ENCODE data around the gene NDP.
"Not testable (repeated sequence)": the region's sequence is repeated elsewhere in the genome, so short reads cannot be mapped to it uniquely, and the experiment has no call there.

NDP gene

DNA sequence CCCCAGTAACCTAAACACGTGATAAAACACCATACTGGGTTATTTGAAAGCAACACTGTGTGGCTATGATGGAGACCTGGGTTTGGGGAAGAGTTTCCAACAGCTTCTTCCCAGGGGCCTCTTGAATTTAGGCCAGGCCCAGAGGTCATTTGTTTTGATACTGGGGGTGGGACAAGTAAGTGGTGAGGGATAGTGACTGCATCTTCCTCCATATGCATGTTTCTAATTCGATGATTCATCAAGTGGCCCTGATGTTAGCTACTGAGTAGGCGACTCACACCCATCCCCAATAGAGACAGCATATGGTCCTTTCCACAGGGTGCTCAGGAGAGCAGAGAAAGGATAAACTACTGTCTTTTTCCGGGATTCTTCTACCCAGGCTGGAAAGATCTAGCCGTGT is 2.7 kb downstream of the NDP start:
- no peak for DNase-seq (ENCODE audit: low read depth)

DNA sequence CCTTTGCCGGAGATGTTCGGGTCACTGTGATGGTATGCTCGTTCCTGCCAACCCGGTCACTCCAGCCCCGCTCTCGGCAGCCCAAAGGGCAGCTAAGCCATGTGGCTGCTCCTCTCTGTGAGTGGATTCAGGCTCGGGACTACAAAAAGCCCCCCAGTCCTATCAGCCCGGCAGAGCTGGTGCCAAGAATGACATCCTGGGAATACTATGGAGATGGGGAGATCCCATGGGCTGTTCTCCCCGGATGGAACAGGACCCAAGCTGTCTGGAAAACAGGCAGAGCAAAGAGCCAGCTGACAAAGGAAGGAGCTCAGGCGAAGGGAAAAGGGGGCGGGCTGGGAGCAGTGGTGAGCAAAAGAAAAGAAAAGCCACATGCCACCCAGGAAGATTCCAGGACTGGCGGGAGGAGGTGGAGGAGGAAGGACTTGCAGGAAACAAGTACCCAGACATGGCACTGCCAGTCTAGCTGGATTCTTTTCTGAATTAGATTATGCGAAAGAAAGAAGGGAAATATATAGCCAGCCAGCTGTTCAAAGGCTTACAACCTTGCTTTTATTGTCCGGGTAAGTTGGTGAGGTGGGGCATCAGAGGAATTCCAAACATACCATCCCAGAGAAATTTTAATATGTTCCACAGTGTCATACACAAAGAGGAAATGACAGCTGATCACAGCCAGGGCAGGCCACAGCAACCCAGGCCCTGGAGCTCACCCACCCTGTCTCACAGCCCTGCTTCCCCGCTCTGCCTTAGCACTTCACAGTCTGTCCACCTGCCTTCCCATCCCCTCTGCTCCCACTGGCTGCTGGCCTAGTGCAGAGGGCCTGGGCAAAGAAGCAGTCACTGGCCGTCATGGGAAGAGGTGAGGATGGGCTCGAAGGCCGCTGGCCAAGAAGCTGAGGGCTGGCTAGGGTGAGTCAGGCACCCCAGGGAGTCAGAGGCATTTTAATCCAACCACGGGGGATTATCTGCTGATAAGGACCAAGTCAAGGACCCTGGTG is 3.4 kb downstream of the NDP start:
- DNase-seq (ENCODE audit: low read depth) = peak; percentile 70

DNA sequence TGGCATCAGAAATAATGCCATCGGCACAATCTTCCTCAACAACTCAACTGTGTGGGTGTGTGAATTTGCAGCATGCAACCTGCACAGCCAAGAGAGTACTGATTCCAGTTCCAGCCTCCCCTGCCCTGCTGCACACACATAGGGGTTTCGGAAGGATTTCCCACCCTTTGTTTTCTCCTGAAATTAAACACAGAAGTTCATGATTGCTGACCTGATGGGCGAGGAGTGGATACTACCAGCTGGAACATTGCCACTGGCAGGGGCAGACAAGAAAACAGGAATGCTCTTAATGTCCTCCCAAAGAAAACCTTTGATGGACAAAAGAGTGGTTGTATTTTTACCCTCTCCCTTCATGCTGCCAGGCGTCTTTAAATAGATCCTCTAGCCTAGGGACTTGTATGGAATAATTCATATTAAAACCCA is 4.8 kb downstream of the NDP start:
- no peak for DNase-seq (ENCODE audit: low read depth)

DNA sequence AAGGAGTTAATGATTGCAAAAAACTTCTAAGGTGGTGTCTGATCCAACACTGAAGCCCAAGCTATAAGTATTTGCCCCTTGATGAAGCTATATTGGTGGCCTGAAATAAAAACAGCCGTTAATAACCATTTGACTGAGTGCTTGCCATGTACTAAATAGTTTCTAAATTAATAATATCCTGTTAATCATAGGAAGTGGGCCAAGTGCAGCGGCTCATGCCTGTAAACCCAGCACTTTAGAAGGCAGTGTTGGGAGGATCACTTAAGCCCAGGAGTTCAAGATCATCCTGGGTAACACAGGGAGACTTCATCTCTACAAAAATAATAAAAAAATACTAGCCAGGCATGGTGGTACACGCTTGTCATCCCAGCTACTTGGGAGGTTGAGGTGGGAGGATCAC is 8.3 kb downstream of the NDP start:
- DNase-seq (ENCODE audit: low read depth) = peak; percentile 29

DNA sequence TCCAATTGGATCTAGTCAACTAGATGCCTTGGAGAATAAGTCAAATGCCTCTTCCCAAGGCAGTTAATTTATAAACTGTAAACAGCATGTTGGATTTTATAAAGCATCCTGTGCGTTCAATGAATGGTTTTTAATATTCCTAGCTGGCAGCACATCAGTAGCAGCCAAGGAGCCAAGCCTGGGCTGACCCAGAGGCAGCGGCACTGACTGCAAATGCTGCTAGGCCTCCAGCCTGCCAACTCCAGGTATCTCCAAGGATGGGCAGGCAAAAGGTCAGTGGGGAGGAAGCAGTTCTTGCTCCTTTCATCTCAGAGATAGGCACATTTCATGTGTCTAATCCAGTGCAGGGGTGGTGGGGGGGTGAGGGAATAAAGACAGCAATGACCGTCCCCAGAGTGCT is 9.5 kb downstream of the NDP start:
- DNase-seq (ENCODE audit: low read depth) = no peak

DNA sequence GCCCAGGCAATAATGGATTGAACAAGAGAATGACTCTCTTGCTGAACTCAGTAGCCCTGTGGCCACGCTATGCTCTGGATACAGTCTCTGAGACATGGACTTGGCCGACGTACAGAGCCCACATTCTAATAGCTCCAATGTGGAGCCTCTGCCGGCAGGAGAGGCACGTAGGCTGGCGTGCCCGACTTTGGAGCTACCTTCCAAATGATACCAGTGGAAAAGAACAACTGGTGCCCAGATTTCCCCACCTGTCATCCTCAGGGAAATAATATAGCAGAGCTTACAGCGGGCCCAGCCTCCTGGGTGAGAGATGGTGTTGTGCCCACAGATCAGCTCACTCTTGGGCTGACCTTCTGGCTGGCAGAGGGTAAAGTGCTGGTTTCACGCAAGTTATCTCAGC is 10.6 kb downstream of the NDP start:
- DNase-seq (ENCODE audit: low read depth) = no peak

DNA sequence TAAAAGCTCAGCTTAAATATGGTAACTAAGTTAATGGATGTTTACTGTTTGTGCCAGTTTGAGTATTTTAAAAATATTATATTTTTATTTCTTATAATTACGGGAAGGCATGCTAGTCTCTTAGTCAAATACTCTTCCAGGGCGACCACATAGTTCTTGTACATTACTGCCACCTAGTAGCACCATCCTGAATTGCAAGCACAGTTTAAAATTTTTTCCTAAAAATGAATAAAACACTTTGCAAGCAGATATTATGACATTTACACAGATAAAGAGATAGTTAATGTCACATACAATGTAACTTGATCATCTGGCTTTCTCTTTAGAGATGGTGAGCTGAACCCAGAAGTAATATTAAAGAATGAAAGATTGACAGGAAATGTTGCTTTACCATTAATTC is 11.5 kb downstream of the NDP start:
- no peak for DNase-seq (ENCODE audit: low read depth)

DNA sequence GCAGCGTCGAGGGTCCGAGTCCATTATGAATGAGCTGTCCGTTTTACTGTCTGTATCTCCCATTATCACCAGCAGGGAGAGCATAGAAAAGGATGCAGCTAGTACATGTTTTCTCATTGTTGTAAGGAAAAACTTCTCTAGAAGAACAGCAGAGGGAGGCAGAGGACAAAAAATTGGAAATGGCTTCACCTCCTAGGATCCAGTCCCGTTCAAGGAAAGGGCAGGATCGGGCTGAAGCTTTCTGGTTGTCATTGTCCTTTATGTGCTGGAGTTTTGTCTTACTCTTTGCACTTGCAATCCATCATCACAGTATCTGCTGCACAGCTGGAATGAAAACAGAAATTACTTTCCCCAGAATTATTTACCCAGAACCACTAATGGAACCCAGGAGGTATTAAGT is 14.7 kb downstream of the NDP start:
- DNase-seq (ENCODE audit: low read depth) = peak; percentile 80

DNA sequence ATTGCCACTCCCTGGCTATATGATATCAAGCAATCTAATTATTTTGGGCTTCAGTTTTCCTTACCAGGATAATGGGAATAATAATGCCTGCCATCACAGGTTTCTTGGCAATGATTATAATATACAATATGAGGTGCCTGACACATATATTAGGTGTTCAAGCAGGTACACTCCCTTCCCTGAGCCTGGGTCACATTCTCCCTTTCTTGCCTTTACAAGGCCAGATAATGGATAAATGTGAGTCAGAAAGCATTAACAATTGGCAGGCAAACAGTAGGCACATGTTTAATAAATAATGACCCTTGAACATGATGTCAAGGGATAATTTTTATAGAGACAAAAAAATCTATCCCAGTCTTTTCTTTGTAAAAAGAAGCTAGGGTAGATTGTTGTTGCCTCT is 17.2 kb downstream of the NDP start:
- DNase-seq (ENCODE audit: low read depth) = no peak

DNA sequence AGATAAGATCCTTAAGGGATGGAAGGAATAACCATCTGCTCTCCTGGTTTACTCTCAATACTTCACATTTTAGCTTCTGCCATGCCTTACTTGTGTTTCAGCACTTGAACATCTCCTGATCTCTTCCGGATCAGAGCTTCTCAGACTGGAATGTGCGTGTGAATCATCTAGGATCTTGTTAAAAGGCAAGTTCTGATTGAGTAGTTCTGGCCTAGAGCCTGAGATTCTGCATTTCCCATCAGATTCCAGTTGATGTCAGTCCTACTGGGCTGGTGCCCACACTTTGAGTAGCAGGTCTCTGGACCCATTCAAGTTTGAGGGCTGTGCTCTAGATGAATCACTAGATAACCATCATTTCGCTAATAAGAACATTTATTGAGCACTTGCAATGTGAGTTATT is 20.0 kb downstream of the NDP start:
- peak; percentile 28 for DNase-seq (ENCODE audit: low read depth)

DNA sequence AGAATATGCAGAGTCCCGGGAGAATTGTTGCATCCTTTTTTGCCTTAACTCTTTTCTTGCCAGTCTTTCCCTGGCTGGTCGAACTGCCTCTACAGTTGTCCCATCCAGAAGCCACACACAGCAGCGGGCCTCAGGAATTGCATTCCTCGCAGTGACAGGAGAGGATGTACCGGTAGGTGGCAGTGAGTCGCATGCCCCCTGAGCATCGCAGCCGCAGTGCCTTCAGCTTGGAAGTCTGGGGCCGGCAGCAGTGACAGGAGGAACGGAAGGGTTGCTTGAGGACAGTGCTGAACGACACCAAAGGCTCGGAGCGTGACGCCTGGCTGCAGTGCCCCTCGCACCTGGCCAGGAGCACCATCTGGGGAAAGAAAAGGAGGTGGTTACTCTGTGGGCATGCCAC is 23.5 kb downstream of the NDP start:
- no peak for DNase-seq (ENCODE audit: low read depth)

DNA sequence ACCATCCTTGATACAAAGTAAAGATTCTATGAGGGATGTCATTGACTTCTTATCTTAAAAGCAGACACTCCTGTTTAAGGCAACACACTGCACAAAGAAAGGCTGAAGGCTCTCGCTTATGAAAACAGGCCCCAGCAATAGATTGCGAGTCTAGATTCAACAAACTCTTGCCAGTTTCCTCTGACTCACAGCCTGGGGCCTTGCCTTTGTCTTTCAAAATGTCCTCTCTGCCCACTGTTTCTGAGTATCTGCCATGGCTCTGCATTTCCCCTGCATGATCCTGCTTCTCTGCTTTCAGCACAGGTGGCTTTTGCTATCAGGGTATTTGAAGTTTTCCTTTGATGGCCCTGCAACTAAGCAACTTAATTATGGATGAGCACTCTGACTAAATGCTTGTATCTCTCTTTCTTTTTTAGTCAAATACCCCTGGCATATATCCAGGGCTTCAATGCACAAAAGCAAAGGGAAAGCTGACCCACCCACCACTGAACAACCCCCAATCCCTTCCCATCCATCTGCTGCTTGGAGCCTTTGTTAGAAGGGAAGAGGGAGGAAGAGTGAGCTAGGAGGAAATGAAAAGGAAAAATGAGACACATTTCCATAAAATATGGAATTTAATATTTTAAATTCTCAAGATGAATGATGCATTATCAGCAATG is 32.2 kb downstream of the NDP start:
- DNase-seq (ENCODE audit: low read depth) = peak; percentile 54

DNA sequence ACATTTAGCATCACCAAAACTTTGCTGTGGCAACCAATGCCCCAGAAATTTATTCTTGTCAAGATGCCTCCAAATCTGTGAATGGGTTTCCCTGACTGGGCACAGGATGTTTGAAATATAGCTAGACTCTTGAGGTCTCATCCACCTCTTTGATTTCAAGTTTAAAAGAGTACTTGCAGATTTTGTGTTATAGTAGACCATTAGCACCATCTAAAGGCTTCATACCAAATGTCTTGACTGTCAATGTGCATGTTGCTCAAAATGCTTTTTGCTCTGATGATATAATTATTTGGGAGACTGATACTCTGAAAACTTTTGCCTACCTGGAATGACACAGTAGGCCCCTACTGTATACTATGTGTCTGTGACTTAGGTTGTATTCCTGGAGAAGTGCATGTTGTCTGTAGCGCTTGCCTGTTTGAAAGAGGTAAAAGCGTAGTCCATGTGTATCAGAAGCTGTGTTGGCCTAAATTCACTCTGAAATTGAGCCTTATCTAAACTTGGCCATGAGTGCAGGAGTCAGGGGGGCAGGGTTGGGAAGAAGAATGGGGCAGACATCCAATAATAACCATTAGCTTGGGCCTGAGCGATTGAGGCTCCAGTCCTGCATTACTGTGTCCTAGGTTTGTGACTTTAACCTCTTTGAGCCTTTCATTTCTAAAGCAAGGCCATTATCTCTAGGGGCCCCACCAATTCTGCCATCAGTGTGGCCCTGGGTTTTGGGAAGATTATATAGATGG is 33.8 kb downstream of the NDP start:
- DNase-seq (ENCODE audit: low read depth) = peak; percentile 14

DNA sequence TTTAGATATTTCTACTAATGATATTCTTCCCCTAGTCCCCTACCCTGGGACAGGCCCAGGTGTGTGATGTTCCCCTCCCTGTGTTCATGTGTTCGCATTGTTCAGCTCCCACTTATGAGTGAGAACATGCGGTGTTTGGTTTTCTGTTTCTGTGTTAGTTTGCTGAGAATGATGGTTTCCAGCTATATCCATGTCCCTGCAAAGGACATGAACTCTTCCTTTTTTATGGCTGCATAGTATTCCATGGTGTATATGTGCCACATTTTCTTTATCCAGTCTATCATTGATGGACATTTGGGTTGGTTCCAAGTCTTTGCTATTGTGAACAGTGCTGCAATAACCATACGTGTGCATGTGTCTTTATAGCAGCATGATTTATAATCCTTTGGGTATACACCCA is 51.2 kb downstream of the NDP start:
- DNase-seq (ENCODE audit: low read depth) = not testable (repeated sequence)

DNA sequence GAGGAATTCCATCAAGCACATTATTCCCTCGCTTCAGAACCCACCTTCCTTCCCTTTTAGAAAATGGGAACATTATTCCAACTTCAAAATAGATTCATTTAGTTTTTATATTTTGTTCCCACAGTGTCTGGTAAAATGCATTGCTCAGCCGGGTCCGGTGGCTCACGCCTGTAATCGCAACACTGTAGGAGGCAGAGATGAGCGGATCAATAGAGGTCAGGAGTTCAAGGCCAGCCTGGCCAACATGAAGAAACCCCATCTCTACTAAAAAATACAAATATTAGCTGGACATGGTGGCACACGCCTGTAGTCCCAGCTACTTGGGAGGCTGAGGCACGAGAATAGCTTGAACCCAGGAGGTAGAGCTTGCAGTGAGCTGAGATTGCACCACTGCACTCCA is 62.4 kb downstream of the NDP start:
- not testable (repeated sequence) for DNase-seq (ENCODE audit: low read depth)

DNA sequence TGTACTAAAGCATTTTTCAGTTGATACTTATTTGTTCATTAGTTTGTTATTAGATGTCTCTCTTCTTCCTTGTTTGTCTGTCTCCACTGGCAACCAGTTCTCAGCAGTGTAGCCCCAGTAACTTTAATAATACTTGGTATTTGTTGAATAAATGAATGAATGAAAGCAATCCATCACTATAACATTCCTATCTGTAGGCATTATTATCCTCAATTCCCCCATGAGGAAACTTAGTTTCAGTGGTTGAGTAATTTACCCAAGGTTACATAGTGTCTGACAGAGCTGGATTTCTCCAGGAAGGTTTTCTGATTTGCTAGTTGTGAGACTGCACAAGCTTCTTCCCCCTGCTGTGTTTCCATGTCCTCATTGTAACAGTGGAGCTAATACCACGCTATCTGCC is 63.2 kb downstream of the NDP start:
- DNase-seq (ENCODE audit: low read depth) = no peak

DNA sequence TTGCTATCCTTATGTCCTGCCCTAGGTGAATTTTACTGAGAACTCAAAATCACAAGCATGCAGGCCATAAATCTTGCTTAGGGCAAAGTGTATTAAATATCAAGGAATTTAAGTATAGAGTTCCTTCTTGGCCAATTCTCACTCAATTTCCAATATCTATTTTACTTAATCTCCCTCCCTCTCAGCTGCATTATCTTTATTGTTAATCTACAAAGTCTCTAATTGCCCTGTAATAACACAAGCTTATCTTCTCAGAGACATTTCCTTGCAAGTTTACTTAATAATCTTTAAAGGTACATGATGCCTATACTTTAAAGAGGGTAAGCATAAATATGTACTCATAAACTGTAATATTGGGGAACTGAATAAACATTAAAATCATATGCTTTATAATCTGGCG is 64.0 kb downstream of the NDP start:
- no peak for DNase-seq (ENCODE audit: low read depth)

DNA sequence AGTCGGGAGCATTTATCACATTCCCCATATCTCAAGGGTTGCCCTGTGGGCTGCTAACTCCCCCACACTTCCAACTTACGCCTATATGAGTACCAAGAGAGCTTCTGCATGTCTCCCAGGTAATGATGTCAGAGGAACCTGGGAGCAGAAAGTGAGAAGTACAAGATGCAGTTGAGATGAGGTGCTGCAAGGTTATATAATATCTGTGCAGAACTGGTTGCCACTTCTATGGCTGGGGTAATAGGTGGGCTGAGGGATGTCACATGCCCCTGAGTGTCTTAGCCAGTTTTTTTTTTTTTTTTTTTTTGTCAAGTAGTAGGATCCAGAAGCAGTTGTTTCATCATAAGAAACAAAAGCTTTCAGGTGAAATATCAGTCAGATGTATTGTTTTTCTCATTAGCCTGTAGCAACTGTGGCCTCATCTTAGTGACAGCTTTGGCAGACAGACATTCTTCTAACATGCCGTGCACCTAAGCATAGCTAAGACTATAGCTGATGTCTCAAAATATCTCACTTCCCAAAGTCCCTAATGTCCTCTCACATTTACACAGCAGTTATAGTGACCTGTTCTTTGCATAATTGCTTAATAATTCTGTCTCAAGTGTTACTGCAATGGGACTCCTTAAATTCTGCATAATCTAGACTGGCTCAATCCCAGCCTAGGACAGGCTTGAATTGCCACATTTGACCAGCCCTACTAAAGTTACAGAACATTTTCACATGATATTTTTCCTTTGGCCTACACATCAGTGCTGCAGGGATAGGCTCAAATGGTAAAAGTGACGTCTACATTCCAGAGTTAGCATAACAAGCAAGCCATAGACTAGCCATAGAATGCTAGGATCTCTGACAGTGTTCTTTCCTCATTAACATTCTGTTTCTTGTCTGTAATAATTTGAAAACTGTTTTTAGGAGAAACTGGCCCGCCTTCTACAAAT is 73.0 kb downstream of the NDP start:
- DNase-seq (ENCODE audit: low read depth) = no peak

All from iris pigment epithelial cell (primary cell).